Neural progenitor cell (in vitro differentiated cells): ENCODE measurements around the gene MEIS1. TPM values are rescaled to one million over a fixed set of nuclear protein-coding genes. Genes with fewer than 3 reads are reported as not detected.

ENCODE experiments used
- DNase-seq: peaks from one replicate; pipeline ENCODE4 v3.0.0-alpha.2; 2016; ENCODE audit warnings: low spot score
- H2AFZ ChIP-seq: fragments of 200-600 bp; sonication (generic); replicated peaks from 2 replicates; pipeline ENCODE4 v1.6.1; 2016; ENCODE audit warnings: antibody characterized with exemption
- H3F3A ChIP-seq: fragments of 200-600 bp; sonication (generic); 2 replicates; pipeline ENCODE4 v1.6.1; 2016; ENCODE audit warnings: antibody characterized with exemption, low read depth
- H3K27ac ChIP-seq: fragments of 200-600 bp; sonication (generic); 2 replicates; pipeline ENCODE4 v1.5.1; 2016; ENCODE audit warnings: mild to moderate bottlenecking
- H3K27me3 ChIP-seq: fragments of 200-600 bp; sonication (generic); 2 replicates; pipeline ENCODE4 v1.6.1; 2016; ENCODE audit warnings: mild to moderate bottlenecking, moderate library complexity
- H3K36me3 ChIP-seq: fragments of 200-600 bp; sonication (generic); 2 replicates; pipeline ENCODE4 v1.5.1; 2016
- H3K4me1 ChIP-seq: fragments of 200-600 bp; sonication (generic); 2 replicates; pipeline ENCODE4 v1.6.1; 2016; ENCODE audit warnings: mixed run types
- H3K4me2 ChIP-seq: fragments of 200-600 bp; sonication (generic); 2 replicates; pipeline ENCODE4 v1.6.1; 2016
- H3K4me3 ChIP-seq: fragments of 200-600 bp; sonication (generic); 2 replicates; pipeline ENCODE4 v1.5.1; 2016
- H3K79me2 ChIP-seq: fragments of 200-600 bp; sonication (generic); 2 replicates; pipeline ENCODE4 v1.6.1; 2016; ENCODE audit warnings: low read depth
- H3K9ac ChIP-seq: fragments of 200-600 bp; sonication (generic); 2 replicates; pipeline ENCODE4 v1.6.1; 2016
- H3K9me3 ChIP-seq: fragments of 200-600 bp; sonication (generic); 2 replicates; pipeline ENCODE4 v1.5.1; 2016; ENCODE audit warnings: low read depth
- H4K20me1 ChIP-seq: fragments of 200-600 bp; sonication (generic); 2 replicates; pipeline ENCODE4 v1.6.1; 2016; ENCODE audit warnings: low read depth
- H3K27ac Mint-ChIP-seq: 3 replicates; pipeline ENCODE4 v1.8.0; 2021; ENCODE audit warnings: mixed read lengths
- H3K27me3 Mint-ChIP-seq: 2 replicates; pipeline ENCODE4 v1.8.0; 2022; ENCODE audit warnings: low read depth, mild to moderate bottlenecking, inconsistent platforms, moderate library complexity, mixed read lengths; ENCODE audit not compliant: insufficient read depth
- H3K36me3 Mint-ChIP-seq: 3 replicates; pipeline ENCODE4 v1.8.0; 2021; ENCODE audit warnings: mixed read lengths
- H3K4me1 Mint-ChIP-seq: 3 replicates; pipeline ENCODE4 v1.8.0; 2021; ENCODE audit warnings: mixed read lengths
- H3K4me3 Mint-ChIP-seq: 3 replicates; pipeline ENCODE4 v1.8.0; 2021; ENCODE audit warnings: mild to moderate bottlenecking, moderate library complexity, mixed read lengths
- H3K9me3 Mint-ChIP-seq: 3 replicates; pipeline ENCODE4 v1.8.0; 2020; ENCODE audit warnings: mixed read lengths
- CTCF ChIP-seq: fragments of 200-600 bp; sonication (generic); IDR thresholded peaks from 2 replicates; pipeline ENCODE4 v1.5.1; 2017; ENCODE audit warnings: antibody characterized with exemption, mild to moderate bottlenecking
- EZH2 ChIP-seq: fragments of 200-600 bp; sonication (generic); IDR thresholded peaks from 2 replicates; pipeline ENCODE4 v1.6.1; 2017; ENCODE audit warnings: antibody characterized with exemption, mild to moderate bottlenecking, moderate library complexity
- EZH2phosphoT487 ChIP-seq: fragments of 200-600 bp; sonication (generic); IDR thresholded peaks from 2 replicates; pipeline ENCODE4 v1.6.1; 2017; ENCODE audit warnings: antibody characterized with exemption
- total RNA-seq: library from RNA; depleted of rRNA; stranded (reverse); fragments of >200 nt; gene quantifications from 2 replicates; pipeline ENCODE4 v1.2.3, GENCODE V29; 2015; ENCODE audit warnings: low replicate concordance

The MEIS1 gene
- total RNA-seq, 1 donor from 2014 or later = 14.7 TPM

GRCh38 chr2:66553370-66553769 is 118.4 kb downstream of the MEIS1 start:
- H3K36me3 Mint-ChIP-seq = peaks cover 6% of the 10 kb centered on the region
- peaks cover 32% of the 10 kb centered on the region for H3K4me1 Mint-ChIP-seq
- no peak overlapping the region for H3K27ac Mint-ChIP-seq

GRCh38 chr2:66555091-66555490 is 120.2 kb downstream of the MEIS1 start:
- H3K4me1 Mint-ChIP-seq = peaks cover 32% of the 10 kb centered on the region
- Histone ChIP-seq H3K4me1 (peaks cover 18% of the 10 kb centered on the region), H3K4me3 (no peak overlapping the region), H3K4me2 (no peak overlapping the region), H3F3A (no peaks in the 10 kb centered on the region), H3K79me2 (no peaks in the 10 kb centered on the region), H3K36me3 (no peaks in the 10 kb centered on the region), H3K9me3 (no peaks in the 10 kb centered on the region), H3K27me3 (no peaks in the 10 kb centered on the region), H4K20me1 (no peaks in the 10 kb centered on the region), H3K27ac (no peak overlapping the region), H3K9ac (no peak overlapping the region), H2AFZ (no peak overlapping the region)
- H3K36me3 Mint-ChIP-seq = peaks cover 2% of the 10 kb centered on the region
- DNase-seq = no peak
- no peak overlapping the region for H3K27ac Mint-ChIP-seq
- no peaks in the 10 kb centered on the region for H3K27me3 Mint-ChIP-seq
- TF ChIP-seq EZH2 (no peak), CTCF (no peak), EZH2phosphoT487 (no peak)
- H3K9me3 Mint-ChIP-seq = no peaks in the 10 kb centered on the region
- H3K4me3 Mint-ChIP-seq = no peak overlapping the region

More at GRCh38 chr2:66553370-66553769, 118.4 kb downstream of the MEIS1 start:
- Histone ChIP-seq H3K27ac (no peak overlapping the region), H2AFZ (no peak overlapping the region), H3K4me2 (no peak overlapping the region), H3K4me1 (peaks cover 18% of the 10 kb centered on the region), H3K79me2 (no peaks in the 10 kb centered on the region), H3K4me3 (no peak overlapping the region), H3K9ac (no peak overlapping the region), H3K36me3 (no peaks in the 10 kb centered on the region), H4K20me1 (no peaks in the 10 kb centered on the region), H3K9me3 (no peaks in the 10 kb centered on the region), H3K27me3 (no peaks in the 10 kb centered on the region), H3F3A (no peaks in the 10 kb centered on the region)
- Mint-ChIP-seq H3K27me3 (no peaks in the 10 kb centered on the region), H3K4me3 (peak overlapping the region; percentile 31), H3K9me3 (no peaks in the 10 kb centered on the region)
- TF ChIP-seq EZH2 = no peak
- TF ChIP-seq EZH2phosphoT487 = no peak
- no peak for TF ChIP-seq CTCF
- no peak for DNase-seq

GRCh38 chr2:66555501-66556324 is 120.8 kb downstream of the MEIS1 start:
- H3K27me3 ChIP-seq = no peaks in the 10 kb centered on the region
- TF ChIP-seq EZH2 = no peak
- TF ChIP-seq EZH2phosphoT487 = no peak
- no peak for TF ChIP-seq CTCF
- Mint-ChIP-seq H3K4me1 (peaks cover 34% of the 10 kb centered on the region), H3K4me3 (no peak overlapping the region), H3K27ac (no peak overlapping the region), H3K27me3 (no peaks in the 10 kb centered on the region), H3K36me3 (peaks cover 5% of the 10 kb centered on the region), H3K9me3 (no peaks in the 10 kb centered on the region)
- H3K4me2 ChIP-seq = peak overlapping the region; percentile 4
- no peaks in the 10 kb centered on the region for H3F3A ChIP-seq
- no peak overlapping the region for H3K4me3 ChIP-seq
- no peak overlapping the region for H3K27ac ChIP-seq
- no peaks in the 10 kb centered on the region for H3K79me2 ChIP-seq
- H4K20me1 ChIP-seq = no peaks in the 10 kb centered on the region
- no peak overlapping the region for H3K9ac ChIP-seq
- no peak overlapping the region for H2AFZ ChIP-seq
- DNase-seq = no peak
- H3K36me3 ChIP-seq = no peaks in the 10 kb centered on the region
- H3K4me1 ChIP-seq = peaks cover 18% of the 10 kb centered on the region
- H3K9me3 ChIP-seq = no peaks in the 10 kb centered on the region
